HG03439 (cell line): Measurements from ENCODE around the gene FGF5.

Experiments
- ATAC-seq: cut with Tn5 transposase; IDR thresholded peaks from one replicate; pipeline ENCODE4 v1.9.1; 2021; ENCODE audit warnings: mild to moderate bottlenecking, moderate library complexity; ENCODE audit not compliant: unreplicated experiment

Gene FGF5

GRCh38 chr4:80335226-80335553 is 68.7 kb downstream of the FGF5 start:
- ATAC-seq = no peak

GRCh38 chr4:80335554-80336358 is 69.3 kb downstream of the FGF5 start, which contains the start of gene CFAP299:
TSS of gene CFAP299 (plus strand) at chr4:80335730.
- peak; percentile 98 for ATAC-seq

- no peak for ATAC-seq
Measured at GRCh38 chr4:80336582-80336981, 70.1 kb downstream of the FGF5 start.

- ATAC-seq = no peak
Measured at GRCh38 chr4:80340036-80340435, 73.6 kb downstream of the FGF5 start.
